ENCODE results near the gene MEGF11.

MEGF11 gene

DNA sequence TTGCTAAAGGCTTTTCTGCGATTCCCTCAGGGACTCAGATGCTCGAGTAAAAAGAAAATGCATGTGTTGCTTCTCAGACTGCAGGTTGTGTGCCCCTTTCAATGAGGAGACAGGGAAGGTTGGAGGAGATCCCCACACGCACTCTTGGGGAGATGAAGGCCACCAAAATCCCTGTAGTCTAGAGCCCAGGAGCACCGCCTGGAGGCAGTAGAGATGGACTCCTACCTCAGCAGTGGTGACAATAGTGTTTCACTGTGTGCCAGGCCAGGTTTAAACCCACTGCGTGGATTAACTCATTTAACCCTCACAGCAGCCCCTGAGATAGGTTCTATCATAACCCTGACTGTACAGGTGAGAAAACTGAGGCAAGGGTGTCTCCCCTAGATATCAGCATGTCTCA is 15.2 kb downstream of the MEGF11 start:
- FAIRE-seq, result no peak

DNA sequence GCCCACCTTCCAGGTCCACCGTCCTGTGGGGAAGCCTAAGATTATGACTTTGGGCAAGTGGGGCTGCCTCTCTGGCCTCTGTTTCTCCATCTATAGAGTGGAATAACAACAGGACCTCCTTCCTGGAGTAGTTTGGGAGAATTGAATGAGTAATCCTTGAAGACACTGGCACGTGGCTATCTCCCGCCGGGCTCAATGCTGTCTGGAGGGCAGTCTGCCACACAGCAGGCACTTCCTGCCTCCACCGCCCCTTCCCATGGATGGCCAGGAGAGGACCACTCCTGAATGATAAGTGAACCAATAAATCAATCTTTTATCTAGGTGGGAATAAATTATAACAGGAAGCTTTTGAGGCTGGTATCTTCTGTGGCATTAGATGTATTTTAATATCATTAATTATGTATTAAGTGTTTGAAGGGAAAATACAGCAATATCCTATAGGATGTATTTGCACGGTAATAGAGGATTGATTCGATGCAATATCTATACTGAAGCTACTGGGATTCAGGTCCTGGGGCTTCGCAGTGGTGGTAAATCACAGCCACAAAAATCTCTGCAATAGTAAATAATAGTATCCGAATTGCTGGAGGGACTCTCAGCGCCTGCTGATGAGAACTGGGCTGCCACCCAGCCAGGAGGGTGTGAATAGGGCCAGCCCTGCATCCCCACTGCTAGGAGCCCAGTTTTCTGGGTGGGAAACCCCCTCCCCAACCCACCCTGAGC is 15.9 kb downstream of the MEGF11 start:
- no peak for FAIRE-seq

DNA sequence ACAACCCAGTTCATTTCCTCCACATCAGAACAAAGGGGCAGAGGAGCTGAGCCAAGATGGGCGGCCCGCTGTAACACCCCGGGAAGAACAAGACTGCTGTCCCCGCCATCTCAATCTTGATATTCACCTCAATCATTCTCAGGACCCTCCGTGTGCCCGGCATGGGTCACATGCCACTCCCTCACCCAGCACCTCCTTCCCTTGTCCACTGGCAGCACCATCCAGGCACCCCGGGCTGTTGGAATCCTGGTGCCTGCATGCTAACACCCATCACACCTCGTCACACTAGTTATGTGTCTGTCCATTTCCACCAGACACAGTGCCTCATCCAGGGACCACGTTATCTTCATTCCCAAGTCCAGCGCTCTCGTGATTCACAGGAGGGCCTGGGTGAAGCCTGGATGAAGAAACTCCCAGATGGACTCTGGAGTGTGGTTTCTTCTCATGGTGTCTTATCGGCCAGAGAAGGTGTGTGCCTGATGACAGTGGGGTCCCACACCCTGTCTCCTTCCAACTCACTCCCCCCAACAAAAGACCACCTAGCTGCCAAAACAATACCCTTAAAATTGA is 16.7 kb downstream of the MEGF11 start:
- no peak for FAIRE-seq

DNA sequence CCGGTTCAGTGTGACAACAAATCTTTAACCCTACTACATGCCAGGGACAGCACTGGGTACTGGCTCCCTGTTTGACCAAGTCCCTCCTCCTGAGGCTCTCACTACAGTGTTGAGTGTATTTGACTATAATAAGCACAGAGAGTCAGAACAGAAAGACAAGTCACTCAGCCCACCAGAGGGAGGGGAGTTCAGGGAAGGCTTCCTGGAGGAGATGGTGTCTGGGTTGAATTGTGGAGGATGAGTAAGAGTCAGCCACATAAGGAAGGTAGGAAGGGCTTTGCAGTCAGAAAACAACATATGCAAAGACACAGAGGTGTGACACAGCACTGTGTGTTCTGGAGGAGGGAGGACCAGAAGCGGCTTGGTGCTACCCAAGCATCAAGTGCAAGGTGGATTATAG is 17.7 kb downstream of the MEGF11 start:
- no peak for FAIRE-seq

DNA sequence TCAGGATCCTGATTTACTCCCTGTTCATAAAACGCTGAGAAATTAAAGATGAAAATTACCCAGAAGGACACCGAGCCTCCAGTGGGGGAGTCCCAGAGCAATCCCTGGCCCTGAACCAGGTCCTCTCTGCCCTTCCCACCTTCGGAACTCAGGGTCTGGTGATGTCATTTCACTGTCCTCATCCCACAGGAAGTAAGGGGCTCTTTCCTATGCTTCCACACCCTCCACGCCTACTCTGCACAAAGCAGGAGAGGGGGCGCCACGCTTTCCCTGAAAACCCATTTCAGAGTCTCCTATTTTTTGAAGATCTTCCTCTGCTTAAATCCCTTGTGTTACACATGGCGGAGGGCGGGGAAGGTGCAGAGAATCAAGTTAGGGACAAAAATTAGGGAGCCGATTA is 18.8 kb downstream of the MEGF11 start:
- no peak for FAIRE-seq

DNA sequence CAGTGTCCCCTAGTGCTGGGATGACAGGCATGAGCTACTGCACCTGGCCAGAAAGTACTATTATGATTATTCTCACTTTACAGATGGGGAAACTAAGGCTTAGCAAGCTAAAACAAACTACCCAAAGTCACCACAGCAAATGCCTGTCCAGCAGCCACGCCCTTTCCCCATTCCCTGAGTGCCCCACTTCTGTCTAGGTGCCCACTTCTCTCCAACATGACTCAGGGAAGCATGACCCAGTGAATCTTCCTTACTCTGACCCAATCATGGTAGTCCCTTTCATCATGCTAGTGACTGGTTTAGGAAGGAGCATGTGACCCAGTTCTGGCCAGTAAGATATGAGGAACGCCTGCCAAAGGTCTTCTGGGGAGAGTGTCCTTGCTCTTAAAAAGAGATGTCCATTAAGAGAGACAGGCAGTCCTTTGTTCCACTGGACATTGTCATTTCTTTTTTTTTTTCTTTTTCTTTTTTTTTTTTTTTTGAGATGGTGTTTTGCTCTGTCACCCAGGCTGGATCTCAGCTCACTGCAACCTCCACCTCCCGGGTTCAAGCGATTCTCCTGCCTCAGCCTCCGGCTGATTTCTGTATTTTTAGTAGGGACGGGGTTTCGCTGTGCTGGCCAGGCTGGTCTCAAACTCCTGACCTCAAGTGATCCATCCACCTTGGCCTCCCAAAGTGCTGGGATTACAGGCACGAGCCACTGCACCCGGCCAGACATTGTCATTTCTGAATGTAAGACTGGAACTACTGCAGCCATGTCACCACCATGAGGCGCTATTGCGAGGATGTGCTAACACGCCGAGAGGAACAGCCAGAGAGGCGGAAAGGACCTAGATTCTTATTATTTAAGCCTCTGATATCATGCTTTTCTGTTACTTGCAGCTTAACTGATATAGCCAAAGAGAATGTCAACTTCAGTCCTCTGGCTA is 19.8 kb downstream of the MEGF11 start:
- FAIRE-seq, result no peak

DNA sequence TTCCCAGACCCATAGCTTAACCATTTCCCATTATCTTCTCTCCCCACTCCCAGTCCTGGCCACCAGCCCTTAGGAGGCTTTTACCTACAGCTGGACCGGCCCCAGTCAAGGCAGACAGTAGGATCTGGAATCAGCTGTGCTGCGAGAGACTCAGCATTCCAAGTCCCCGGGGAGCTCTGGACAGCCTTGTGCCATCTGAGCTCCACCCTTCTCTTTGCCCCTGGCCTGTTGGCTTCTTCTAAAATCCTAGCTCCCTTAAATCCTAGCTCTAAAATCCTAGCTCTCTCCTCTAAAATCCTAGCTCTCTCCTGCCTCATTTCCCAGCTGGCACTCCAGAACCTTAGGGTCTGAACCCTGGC is 21.3 kb downstream of the MEGF11 start:
- no peak for FAIRE-seq

DNA sequence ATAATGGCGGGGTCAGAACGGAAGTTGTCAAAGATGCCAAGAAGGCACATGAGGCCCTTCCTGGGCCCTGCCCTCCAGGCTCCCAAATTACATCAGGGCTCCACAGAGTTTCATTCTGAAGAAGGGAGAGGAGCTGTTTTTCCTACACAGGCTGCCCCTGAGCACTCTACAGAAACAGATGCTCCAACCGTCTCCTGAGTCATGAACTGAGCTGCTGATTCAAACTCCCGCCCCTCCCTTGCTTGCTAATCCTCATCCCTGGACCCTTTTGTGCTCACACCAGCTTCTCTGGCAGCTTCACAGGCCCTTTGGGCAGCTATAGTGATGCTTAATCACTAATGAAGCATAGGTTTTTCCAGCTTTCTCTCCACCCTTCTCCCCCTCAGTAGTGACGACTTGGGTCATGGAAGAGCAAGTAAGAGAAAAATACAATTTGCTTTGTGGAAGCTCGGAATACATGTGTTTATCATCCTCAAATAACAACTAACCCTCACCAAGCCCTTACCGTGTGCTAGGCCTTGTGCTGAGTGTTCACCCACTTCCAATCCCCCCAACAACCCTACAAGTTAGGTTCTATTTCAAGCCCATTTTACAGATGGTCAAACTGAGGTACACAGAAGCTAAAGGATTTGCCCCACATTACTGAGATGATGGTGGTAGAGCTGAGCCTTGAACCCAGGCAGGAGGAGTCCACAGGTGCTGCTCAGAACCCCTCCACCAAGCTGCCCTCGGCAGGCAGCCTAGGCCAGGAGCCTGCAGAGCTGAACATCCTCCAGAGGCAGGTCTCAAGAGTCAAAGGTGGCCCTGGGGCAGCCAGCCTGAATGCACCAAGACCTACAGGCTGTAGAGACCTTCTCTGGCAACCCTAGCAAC is 21.9 kb downstream of the MEGF11 start:
- no peak for FAIRE-seq

DNA sequence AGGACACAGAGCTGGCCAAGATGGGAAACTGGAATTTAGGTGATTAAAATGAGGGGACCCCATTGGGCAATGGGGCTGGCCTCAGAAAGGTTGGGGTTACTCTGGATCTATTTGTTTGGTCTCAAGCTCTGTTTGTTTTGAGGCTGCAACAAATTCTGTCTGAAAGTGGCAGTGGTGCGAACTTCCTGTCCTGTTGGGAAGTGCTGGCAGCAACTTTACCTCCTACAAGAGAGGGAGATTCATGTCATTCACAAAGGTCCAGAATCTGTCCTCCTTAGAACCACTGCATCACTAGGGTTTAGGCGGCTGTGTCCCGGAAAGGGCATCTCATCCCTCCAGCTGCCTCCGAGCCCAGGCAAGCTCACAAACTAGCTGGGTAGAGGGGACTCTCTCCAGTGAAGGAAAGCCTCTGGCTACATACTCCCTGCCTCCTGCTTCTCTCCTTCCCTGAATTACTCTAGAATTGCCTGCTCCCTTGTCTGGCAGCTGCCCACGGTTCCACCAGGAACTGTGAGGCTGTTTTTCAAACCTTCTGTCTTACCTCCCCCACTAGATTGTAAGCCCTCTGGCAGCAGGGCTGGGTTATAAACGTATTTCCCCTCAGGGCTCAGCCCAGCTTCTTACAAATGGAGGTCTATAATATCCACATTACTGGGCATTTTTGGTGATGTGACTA is 23.6 kb downstream of the MEGF11 start:
- FAIRE-seq, result no peak

DNA sequence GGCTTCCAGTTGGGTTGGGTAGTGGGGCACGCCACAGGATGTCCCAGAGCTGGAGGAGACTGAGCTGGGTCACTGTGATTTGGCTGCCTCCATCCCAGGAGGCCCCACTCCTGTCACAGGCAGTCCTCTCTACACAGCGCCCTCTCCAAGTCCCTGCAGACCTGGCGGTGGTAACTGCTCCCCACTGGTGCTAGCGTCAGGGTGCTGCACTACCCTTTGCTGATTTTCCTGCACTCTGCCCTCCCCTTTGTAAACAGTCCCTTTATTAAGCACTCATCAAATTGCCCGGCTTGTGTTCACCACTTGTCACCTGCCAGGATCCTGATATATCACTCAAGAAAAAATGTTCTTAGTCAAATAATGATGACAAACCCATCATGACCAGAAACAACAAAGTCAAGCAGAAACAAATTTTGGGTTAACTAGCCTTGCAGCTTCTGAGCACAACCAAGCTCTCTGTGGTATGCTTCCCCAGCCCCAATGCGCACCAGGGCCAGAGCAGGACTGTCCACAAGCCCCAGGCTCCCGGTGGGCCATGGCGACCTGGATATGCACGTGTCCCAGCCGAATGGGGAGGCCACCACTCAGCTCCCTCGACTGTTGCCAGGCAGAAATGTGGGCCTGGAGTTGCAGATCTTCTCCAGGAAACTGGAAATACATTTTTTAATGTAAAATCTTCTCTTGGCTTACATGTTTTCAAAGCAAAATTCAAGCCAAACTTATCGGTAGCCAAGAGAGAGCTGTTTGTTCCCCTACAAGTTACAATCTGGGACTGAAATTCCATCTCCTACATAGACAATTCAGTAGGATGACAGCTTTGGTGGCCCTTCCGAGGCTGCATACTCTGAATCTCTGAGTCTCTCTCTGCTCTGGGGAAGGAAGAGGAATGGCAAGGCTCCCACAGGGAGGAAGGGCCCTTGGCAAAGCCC is 24.5 kb downstream of the MEGF11 start:
- no peak for FAIRE-seq

DNA sequence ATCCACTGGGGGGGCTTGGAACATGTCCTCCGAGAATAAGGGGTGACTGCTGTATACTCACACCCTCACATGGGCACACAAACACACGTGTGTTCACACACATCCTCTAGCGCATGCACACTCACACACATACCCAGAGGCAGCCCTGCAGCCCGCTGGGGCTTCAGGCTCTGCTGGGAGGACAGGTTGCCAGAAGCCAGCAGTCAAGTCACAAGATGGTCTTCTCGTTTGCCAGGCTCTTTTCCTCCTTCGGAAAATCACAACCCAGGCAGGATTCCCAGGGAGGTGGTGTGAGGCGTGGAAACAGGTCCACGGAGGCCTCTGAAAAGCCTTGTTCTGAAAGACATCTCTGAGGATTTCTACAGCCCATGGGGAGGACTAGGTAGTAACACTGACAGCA is 26.8 kb downstream of the MEGF11 start:
- FAIRE-seq, result no peak

DNA sequence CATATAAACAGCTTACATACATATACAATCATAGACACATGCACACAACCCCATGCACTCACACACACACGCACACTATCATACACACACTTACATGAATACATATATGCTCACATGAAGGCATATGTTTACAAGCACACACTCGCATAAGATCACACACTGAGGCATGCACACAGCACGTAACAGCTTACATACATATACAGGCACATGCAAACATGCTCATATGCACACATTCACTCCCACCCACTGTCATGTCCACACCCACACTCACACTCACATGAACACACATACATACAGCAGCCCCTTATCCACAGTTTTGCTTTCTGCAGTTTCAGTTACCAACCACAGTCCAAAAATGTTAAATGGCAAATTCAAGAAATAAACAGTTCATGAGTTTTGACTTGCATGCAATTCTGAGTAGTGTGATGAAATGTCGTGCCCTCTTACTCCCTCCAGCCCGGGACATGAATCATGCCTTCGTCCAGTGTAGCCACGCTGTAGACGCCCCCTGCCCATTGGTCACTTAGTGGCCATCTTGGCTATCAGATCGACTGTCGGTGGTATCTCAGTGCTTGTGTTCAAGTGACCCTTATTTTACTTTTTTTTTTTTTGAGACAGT is 27.8 kb downstream of the MEGF11 start:
- no peak for FAIRE-seq

DNA sequence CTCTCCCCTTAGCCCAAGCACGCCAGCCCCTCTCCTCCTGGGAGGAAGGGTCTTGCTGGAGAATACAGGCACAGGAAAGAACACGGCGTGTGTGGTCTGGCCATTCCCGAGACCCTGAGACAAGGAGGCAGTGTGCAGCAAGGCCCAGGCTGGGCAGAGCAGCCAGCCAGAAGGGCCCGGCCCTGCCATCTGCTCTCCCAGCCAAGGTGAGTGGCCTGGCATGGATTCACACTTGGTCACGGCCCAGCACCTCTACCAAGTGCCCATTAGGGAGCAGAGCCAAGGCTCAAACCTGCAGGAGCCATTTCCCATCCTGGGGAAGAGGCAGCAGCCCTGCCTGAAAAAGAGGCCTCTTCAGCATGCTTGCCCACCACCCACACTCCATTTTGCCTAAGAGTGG is 28.6 kb downstream of the MEGF11 start:
- FAIRE-seq, result no peak

DNA sequence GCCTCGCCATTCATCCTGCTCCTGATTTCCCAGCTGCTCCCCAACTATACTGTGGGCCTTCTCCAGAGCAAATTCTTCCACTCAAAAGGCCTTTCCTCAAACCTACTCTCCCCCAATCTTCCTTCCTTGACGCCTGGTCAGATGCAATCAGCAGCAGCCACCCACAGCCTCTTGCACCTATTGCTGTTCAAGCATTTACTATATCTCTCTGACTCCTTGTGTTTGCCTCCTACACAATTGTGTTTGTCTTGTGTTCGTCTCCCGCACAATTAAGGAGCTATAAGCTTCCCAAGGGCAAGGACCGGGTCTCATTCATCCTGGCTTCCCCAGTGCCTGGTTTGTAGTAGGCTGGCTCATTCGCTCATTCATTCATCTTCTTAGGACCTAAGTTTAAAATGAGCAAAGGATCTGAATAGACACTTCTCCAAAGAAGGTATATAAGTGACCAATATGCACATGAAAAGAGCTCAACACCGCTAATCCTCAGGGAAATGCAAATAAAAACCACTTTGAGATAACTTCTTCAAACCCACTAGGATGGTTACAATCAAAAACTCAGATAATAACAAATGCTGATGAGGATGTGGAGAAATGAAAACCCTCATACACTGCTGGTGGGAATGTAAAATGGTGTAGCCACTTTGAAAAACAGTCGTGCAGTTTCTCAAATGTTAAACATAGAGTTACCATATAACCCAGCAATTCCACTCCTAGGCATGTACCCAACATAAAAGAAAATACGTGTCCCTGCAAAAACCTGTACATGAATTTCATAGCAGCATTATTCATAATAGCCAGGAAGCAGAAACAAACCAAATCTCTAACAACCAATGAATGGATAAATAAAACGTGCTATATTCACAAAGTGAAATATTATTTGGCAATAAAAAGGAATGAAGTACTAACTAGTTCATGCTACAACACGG is 31.0 kb downstream of the MEGF11 start:
- no peak for FAIRE-seq

DNA sequence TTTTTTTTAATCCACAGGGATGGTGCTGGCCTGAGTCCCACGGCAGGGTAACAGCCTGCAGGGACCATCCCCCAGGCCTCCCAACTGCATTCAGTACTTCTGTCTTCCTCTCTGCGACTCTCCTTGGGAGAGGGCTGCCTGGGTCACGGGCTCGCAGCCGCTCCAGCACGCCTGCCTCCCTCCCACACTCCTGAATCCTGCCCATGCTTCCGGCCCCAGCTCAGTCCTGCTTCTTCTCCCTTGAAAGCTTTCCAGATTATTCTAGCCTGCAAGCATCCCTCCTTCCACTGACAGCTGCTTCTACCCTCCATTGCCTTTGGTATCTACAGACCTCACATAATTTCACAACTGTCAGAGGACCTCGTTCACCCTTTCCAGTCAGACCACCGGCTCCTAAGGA is 32.4 kb downstream of the MEGF11 start:
- no peak for FAIRE-seq

DNA sequence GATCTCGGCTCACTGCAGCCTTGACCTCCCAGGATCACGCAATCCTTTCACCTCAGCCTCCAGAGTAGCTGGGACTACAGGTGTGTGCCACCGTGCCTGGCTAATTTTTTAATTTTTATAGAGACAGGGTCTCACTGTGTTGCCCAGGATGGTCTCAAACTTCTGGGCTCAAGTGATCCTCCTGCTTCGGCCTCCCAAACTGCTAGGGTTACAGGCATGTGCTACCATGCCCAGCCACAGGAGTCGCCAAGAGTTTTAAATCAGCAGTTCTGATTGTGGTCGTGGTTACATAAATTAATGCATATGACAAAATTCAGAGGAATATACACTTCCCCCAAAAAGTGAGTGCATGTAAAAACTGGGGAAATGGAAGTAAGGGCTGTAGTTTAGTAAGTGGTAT is 32.9 kb downstream of the MEGF11 start:
- FAIRE-seq, result no peak

DNA sequence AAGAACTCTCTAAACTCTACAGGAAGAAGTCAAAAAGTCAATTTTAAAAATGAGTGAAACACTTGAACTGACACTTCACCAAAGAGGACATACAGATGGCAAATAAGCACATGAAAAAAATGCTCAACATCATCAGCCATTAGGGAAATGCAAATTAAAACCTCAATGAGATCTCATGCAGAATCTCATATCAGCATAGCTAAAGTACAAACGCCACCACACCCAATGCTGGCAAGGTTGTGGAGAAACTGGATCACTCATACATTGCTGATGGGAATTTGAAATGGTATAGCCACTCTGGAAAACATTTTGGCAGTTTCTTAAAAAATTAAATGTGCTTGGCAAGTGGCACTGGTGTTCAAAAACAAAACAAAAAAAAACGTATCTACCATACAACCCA is 34.2 kb downstream of the MEGF11 start:
- no peak for FAIRE-seq

DNA sequence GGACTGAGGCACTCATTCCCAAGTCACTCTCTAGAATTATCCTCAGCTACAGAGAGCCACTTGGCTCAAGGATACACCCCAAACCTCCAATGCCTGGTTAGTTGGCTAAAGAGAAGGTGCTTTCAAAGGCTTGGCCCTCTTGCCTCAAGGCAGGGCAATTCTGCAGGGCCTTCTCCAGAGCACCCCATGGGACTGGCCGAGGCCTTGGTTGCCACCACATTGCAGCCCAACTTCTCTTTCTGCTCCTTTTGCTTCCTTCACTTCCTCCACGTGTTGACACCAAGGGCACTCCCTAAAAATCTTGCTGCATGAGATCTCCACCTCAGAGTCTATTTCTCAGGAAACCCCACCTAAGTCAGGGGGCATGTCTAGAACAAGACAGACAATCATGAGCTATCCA is 36.7 kb downstream of the MEGF11 start:
- no peak for FAIRE-seq

DNA sequence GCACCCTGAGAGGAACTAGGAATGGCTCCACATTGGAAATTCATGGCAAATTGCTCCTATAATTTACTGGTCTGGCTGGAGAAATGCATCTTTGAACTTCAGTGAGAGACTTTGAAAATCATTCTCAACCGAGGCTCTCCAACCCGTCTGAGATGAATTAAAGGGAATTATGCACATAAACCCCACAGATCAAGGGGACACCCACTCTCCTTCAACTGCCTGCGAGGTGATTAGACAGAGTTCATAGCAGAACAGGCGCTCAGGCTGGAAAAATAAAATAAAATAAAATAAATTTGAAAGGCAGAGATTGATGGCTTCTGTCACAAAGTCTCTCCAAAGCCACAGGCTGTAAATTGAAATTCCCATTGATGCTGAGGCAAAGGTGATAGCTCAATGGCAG is 37.7 kb downstream of the MEGF11 start:
- no peak for FAIRE-seq

DNA sequence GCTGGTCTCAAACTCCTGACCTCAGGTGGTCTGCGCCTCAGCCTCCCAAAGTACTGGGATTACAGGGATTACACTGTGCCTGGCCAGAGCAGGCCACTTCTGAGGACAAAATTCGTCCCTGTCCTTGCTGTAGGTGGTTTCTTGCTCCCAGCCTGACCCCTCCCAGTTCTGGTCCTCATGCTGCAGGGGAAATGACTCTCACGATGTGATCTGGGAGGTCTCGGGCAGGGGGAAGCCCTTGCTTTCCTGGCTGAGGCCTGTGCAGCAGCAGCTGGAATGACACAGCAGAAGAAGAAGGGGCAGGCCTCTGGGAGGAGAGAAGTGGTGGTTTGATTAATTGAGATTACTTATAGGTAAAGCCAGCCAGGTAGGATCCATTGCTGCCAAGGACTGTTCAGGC is 39.3 kb downstream of the MEGF11 start:
- no peak for FAIRE-seq
